Gastrocnemius medialis (tissue), 4 donors: Measurements from ENCODE around the gene KRT79.
"Not testable (repeated sequence)": the region's sequence is repeated elsewhere in the genome, so short reads cannot be mapped to it uniquely, and the experiment has no call there.

Experiments
- POLR2A ChIP-seq, 2 donors: fragments of 450-650 bp; IDR thresholded peaks; one replicate each; pipeline ENCODE4 v1.6.1; 2017; ENCODE audit warnings: antibody characterized with exemption in 2 of 2, mild to moderate bottlenecking in 2 of 2, moderate library complexity in 2 of 2
- TF ChIP-seq, protein P1 (sequence below), 5 experiments: fragments of 450-650 bp in 3 of 5; fragments of 200-600 bp in 2 of 5; sonication (generic) in 2 of 5; IDR thresholded peaks in 4 of 5; conservative IDR thresholded peaks in 1 of 5; 1 replicate in 4 of 5; 2 replicates in 1 of 5; pipeline ENCODE4 v1.5.1; 2016 to 2019; ENCODE audit warnings: antibody characterized with exemption in 5 of 5, mild to moderate bottlenecking in 3 of 5, moderate library complexity in 3 of 5

DNA sequence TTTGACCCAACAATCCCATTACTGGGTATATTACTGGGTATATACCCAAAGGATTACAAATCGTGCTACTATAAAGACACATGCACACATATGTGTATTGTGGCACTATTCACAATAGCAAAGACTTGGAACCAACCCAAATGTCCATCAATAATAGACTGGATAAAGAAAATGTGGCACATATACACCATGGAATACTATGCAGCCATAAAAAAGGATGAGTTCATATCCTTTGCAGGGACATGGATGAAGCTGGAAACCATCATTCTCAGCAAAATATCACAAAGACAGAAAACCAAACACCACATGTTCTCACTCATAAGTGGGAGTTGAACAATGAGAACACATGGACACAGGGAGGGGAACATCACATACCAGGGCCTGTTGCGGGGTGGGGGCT, 22.0 kb upstream of the KRT79 start:
- TF ChIP-seq, protein P1, sequence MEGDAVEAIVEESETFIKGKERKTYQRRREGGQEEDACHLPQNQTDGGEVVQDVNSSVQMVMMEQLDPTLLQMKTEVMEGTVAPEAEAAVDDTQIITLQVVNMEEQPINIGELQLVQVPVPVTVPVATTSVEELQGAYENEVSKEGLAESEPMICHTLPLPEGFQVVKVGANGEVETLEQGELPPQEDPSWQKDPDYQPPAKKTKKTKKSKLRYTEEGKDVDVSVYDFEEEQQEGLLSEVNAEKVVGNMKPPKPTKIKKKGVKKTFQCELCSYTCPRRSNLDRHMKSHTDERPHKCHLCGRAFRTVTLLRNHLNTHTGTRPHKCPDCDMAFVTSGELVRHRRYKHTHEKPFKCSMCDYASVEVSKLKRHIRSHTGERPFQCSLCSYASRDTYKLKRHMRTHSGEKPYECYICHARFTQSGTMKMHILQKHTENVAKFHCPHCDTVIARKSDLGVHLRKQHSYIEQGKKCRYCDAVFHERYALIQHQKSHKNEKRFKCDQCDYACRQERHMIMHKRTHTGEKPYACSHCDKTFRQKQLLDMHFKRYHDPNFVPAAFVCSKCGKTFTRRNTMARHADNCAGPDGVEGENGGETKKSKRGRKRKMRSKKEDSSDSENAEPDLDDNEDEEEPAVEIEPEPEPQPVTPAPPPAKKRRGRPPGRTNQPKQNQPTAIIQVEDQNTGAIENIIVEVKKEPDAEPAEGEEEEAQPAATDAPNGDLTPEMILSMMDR (IDR thresholded peaks at IDR 0.05 in 4 of 5, conservative IDR thresholded peaks at IDR 0.05 in 1 of 5): not testable (repeated sequence)
- not testable (repeated sequence) for TF ChIP-seq POLR2A (IDR thresholded peaks at IDR 0.05)
